ENCODE measurements around the gene GRID1.

GRID1 gene

DNA sequence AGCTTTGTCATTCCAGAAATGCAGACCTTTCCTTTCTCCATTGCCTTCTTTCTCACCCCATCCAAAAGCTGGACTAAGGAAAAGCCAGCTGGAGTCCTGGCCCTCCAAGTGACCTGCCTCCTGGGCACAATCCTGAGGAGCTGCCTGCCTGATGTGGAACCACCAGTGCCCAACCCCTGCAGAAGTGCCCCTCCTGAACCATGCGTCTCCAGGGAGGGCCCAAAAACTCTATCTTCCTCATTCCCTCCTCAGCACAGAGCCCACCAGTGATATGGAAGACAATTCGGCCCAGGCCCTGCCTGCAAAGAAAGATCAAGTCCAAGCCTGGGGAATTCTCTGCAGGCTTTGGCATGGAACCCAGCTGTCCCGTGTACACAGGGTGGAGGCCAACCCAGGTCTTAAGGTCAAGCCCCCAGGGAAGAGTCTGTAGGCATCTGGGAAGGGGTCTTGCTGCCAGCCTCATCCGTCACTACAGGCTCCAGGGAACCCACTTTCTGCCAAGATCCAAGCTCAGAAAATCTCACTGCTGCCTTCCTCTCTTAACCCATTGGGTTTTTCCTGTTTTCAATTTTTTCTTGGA, 3.5 kb upstream of the GRID1 start:
- DNase-seq (ENCODE audit: low read depth in 4 of 4, low spot score in 1 of 4) = no peak

DNA sequence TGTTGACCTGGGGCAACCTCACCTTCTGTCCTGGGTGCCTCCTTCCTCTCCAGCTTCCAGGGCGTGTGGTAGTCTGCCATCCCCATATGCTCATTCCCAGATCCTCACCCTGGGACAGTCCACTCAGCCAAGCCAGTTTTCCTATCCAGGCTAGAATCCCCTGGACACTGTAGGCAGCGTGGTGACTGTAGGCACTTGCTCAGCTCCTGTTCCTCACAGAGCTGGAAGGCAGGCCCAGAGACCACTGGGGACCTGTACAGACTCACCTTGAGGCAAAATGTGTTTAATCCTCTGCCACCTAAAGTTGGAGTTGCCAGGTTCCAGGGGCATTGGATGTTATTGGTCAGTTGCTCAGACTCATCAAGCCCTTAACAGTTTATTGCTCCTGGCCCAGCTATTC, 2.4 kb upstream of the GRID1 start:
- DNase-seq (ENCODE audit: low read depth in 4 of 4, low spot score in 1 of 4) = no peak

DNA sequence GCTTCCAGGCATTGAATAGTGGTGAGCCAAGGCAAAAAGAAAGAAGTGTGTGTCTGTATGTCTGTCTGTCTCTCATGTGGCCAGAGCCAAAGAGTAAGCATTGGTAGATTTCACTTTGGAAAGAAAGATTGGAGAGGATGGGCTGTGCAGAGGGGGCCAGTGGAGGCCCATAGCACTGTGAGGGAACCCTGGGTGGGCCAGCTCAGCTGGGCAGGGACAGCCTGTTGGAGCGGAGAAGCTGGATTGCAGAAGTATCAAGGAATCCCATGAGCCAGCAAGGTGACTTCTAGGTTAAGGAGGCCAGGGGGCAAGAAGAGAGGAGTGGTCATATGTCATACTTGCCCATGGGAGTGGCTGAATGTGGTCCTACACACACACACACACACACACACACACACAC, 1.5 kb upstream of the GRID1 start:
- no peak for DNase-seq (ENCODE audit: low read depth in 4 of 4, low spot score in 1 of 4)

- no peak for DNase-seq (ENCODE audit: low read depth in 4 of 4, low spot score in 1 of 4)
Observed at GRCh38 chr10:86367152-86367951, 757 bp upstream of the GRID1 start.

GRCh38 chr10:86366902-86367151, 232 bp upstream of the GRID1 start:
- no peak for DNase-seq (ENCODE audit: low read depth in 4 of 4, low spot score in 1 of 4)

- no peak for DNase-seq (ENCODE audit: low read depth in 4 of 4, low spot score in 1 of 4)
Observed at GRCh38 chr10:86365346-86366032, 1.1 kb downstream of the GRID1 start.

GRCh38 chr10:86364491-86365345, 1.9 kb downstream of the GRID1 start:
- no peak for DNase-seq (ENCODE audit: low read depth in 4 of 4, low spot score in 1 of 4)

- no peak for DNase-seq (ENCODE audit: low read depth in 4 of 4, low spot score in 1 of 4)
Observed at GRCh38 chr10:86363833-86364490, 2.6 kb downstream of the GRID1 start.

GRCh38 chr10:86363184-86363832, 3.3 kb downstream of the GRID1 start:
- no peak for DNase-seq (ENCODE audit: low read depth in 4 of 4, low spot score in 1 of 4)

- no peak for DNase-seq (ENCODE audit: low read depth in 4 of 4, low spot score in 1 of 4)
Observed at GRCh38 chr10:86362586-86363183, 3.9 kb downstream of the GRID1 start.

DNA sequence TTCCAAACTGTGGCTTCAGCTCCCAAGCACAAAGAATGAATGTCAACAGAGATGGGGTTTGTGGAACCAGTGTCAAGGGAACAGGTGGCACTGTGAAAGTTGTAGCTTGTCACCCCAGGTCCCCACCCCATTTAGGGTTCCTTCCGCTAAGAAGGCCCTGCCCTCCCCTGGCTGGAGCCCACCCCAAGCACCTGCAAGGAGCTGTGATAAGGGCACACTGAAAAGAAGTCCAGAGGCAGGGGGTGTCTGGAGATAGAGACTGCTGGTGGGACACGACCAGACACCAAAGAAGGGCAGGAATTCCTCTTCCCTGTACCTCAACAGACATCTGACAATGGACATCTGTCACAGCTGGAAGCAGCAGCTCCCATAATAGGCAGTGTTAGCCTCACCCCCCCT, 4.5 kb downstream of the GRID1 start:
- DNase-seq (ENCODE audit: low read depth in 4 of 4, low spot score in 1 of 4) = no peak

DNA sequence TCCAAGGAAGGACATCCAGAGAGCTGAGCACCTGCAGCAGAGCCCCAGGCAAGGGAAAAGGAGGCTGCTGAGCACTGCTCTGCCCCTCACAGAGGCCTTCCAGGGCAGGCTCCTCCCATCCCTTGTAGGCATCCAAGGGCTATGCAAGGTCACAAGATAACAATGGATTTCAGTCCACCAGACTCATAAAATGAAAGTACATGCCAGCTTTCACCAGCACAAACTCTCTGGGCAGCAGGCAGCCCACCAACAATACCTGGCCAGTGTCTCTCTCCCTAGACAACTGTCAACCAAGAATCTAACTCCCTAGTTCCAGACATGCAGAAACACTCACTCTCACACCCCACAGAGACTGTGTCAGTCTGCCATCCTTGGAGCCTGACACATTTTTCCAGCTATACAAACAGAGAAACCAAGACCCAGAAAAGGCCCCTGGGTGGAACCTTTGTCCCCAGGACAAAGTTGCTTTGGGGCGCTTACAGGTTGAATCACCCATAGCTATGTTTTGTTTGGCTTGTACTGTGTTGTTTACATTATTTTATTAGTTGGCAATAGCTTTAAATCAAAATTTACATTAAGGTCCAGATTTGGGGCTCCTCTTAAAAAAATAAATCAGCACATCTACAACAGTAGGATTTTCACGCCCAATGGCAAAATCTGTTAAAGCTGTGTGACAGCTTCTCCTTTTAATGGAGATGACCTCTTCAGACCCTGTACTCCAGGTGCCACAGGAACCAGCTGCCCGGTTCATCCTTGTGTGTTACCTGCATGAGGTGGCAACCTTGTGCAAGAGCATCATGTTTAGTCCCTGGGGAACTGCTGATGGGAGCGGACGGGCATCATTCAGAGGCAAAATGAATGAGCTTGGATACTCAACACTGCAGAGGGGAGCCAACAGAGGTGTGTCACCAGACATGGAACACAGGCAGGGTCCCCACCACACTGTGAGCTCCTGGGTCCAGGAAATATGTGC, 5.2 kb downstream of the GRID1 start:
- no peak for DNase-seq (ENCODE audit: low read depth in 4 of 4, low spot score in 1 of 4)

DNA sequence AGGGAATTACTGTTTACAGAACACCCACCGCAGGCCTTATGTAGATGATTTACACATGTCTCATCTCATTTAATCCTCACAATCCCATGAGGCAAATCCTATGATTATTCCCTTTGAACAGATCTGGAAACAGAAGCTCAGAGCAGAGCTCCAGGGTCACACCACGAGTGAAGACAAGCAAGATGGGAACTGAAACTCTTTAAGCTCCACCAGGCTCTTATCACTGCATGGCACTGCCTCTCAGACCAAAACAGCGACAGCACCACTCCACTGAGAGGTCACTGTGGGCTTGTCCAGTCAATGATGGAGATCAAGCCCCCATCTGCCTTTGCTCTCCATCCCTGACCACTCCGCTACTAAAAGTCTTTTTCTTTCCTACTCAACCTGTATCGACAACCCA, 5.9 kb downstream of the GRID1 start:
- DNase-seq (ENCODE audit: low read depth in 4 of 4, low spot score in 1 of 4) = no peak

DNA sequence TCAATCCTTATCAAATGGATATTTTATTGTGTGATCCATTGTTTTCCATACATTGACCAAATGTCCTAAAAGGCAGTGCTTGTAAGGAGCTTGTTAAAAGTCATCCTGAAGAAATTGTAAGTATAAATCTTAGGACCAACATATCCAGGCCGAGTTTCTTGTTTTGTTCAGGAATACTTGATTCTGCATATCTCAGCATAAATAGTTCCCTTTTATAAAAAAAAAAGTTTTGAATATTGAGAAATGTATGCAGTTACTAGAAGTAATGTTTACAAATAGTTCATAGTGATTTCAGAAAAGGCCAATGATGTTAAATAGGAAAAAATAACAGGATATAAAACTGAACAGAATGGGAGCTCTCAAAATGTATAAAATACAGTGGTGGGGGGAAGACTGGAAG, 6.6 kb downstream of the GRID1 start:
- no peak for DNase-seq (ENCODE audit: low read depth in 4 of 4, low spot score in 1 of 4)

DNA sequence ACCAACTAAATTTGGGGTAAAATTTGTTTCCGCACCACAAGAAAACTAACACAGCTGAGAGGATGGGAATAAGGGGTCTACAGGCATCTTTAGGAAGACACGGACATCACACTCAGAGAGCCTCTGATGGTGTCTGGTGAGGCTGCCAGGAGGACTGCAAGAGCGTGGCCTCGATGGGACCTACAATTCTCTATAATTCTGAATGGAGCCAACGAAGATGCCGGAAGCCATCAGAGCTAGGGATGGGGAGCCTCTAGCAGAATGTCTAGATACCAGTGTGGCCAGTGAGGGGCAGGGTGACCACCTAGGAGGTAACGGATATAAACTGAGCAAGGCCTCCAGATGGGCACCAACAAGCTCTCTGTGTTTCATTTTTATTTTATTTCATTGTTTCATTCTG, 7.5 kb downstream of the GRID1 start:
- DNase-seq (ENCODE audit: low read depth in 4 of 4, low spot score in 1 of 4) = no peak

DNA sequence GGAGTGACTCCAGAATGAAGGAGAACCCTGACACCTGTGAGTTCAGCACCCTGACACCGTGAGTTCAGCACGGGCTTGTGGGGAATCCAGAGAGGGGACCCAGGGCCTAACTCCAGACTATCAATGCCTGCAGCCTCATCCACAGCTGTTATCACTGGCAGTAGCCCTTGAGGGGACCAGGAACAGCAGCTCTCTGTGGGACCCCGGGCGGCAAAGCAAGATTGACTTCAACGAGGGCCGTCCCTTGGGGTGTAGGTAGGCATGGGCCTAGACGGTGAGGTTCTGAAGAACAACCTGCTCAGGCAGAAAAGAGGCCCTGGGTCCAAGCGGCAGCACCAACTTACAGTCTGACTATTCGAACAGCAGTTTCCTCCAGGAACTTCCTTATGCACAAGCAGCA, 8.9 kb downstream of the GRID1 start:
- no peak for DNase-seq (ENCODE audit: low read depth in 4 of 4, low spot score in 1 of 4)

DNA sequence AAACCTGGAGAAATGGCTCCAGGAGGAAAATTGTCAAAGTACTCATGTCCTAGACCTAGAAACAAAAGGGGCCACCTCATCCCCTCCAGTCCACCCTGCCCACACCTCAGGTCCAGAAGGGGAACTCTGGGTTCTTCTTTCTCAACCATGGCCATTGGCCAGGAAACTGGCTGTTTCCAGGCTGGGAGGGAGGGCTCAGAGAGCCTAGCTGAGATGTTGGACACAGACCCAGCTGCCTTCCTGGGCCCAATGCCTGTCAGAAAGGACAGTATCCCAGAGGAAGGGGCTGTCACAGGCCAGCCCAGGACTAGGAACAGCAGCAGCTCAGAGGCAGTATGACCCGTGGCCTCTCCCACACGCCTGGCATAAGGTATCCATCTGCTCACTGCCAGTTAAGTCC, 9.6 kb downstream of the GRID1 start:
- no peak for DNase-seq (ENCODE audit: low read depth in 4 of 4, low spot score in 1 of 4)

GRCh38 chr10:86356296-86356695, 10.3 kb downstream of the GRID1 start:
- no peak for DNase-seq (ENCODE audit: low read depth in 4 of 4, low spot score in 1 of 4)

GRCh38 chr10:86355571-86356038, 11.0 kb downstream of the GRID1 start:
- no peak for DNase-seq (ENCODE audit: low read depth in 4 of 4, low spot score in 1 of 4)

All from stimulated activated CD4-positive, alpha-beta T cell treated with anti-CD3 and anti-CD28 coated beads, Interleukin-1b, Interleukin-23, amount 100 ng/mL, for 24 hours (primary cell).